OCI-M1 (cell line): ENCODE results near the gene GPRIN1.

Experiments
- DNase-seq: peaks from one replicate; lab custom pipeline; 2025; lab: John Stamatoyannopoulos, UW

Gene GPRIN1

GRCh38 chr5:176643491-176644219 is 33.7 kb upstream of the GPRIN1 start:
- no peak for DNase-seq

DNA sequence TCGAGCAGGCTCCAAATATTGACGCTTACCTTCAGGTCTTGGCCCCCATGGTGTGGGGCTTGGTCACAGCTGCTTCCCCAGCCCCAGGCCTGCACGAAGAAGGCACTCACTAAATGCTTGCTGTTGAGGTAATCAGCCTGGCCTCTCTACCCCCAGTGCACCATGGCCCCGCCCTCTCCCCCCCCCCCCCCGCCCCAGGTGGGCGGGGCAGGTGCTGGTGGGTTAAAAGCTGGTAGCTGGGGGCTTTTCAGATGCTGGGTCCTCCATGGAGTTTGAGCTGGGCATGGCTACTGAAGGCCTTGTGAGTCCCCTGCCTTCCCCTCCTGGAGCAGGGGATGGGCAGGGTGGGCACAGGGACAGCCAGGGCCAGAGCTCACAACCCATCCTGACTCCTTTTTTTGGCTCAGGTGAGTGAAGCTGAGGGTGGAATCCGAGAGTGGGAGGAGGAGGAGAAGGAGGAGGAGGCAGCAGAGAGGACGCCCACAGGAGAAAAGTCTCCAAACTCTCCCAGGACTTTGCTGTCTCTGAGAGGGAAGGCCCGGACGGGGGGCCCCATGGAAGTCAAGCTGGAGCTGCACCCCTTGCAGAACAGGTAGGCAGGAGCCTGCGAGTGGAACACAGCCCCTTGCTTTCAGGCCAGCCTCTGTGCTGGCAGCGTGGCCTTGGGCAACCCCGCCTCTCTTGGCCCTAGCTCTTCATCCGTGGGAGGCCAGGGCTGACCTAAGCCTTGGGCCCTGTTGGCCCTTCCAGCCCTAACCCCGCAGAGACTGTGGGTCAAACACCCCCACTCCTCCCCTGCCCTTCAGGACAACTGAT is 32.9 kb upstream of the GPRIN1 start:
- no peak for DNase-seq

DNA sequence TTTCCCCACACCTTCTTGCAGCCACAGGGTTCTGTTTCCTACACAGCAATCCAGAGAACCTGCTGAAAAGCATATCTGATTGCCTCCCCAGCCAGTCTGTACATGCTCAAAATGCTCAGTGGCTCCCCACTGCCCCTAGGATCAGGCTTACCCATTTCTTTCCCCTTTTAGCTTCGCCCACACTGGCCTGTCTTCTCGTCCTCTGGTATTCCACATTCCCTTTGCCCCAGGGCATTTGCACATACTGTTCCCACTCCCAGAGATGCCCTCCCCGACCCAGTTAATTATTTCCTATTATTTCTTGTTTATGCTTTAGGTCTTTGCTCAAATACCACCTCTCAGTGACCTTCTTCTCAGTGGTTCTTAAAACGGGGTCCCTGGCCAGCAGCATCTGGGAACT is 30.7 kb upstream of the GPRIN1 start:
- DNase-seq: no peak

GRCh38 chr5:176639981-176640380 is 30.0 kb upstream of the GPRIN1 start:
- DNase-seq: no peak

GRCh38 chr5:176639208-176639607 is 29.3 kb upstream of the GPRIN1 start:
- no peak for DNase-seq

GRCh38 chr5:176638437-176638836 is 28.5 kb upstream of the GPRIN1 start:
- DNase-seq: no peak

- DNase-seq: no peak
These were observed 27.6 kb upstream of the GPRIN1 start for GRCh38 chr5:176637556-176637955.

GRCh38 chr5:176636426-176636825 is 26.5 kb upstream of the GPRIN1 start:
- no peak for DNase-seq

- no peak for DNase-seq
These were observed 23.6 kb upstream of the GPRIN1 start for GRCh38 chr5:176633598-176633997.

- DNase-seq: no peak
These were observed 22.8 kb upstream of the GPRIN1 start for GRCh38 chr5:176632745-176633144.

- no peak for DNase-seq
These were observed 21.6 kb upstream of the GPRIN1 start for GRCh38 chr5:176631383-176632200.

GRCh38 chr5:176630681-176631222 is 20.8 kb upstream of the GPRIN1 start:
- DNase-seq: no peak

DNA sequence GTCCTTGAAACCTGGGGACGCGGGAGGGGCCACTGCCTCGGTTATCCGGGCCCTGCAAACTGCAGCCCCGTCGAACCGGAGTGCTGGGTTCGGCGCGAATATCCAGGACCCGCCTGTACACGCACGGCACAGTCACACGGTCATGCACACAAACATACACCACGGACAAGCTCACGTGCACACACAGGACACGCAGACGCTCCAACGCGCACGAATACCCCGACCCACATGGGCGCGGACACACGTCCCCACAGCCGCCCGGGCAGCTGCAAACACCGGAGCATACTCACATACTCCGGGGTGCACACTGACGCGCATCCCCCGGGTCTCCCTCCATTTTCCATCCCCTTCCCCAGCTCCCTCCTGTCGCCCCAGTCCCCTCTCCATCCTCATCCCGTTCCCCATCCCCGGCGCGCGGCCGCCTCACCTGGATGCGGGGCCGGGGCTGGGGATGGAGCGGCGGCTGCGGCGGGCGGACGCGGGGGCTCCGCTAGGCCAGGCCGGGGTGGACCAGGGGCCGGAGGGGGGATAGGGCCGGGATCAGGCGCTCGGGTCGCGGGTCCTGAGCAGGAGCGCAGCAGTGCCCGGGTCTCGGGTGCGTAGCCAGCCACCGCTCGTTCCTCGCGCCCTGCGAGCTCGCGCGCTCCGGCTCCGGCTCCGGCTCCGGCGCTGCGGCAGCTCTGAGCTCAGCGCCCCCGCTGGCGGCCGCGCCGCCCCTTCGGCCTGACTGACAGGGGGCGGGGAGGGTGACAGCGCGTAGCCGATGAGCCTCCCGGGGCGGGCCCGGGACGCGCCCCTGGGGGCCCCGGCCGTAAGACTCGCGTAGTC is 20.1 kb upstream of the GPRIN1 start, which contains the start of the genes EIF4E1B and SNCB:
Gene EIF4E1B (plus strand): TSS at position 823 of the 828 bp plus-strand sequence. CDS start 12,113 bp downstream, outside the sequence.
Gene SNCB (minus strand): TSS at position 682 of the 828 bp plus-strand sequence. CDS start 880 bp downstream, outside the sequence.
- no peak for DNase-seq

DNA sequence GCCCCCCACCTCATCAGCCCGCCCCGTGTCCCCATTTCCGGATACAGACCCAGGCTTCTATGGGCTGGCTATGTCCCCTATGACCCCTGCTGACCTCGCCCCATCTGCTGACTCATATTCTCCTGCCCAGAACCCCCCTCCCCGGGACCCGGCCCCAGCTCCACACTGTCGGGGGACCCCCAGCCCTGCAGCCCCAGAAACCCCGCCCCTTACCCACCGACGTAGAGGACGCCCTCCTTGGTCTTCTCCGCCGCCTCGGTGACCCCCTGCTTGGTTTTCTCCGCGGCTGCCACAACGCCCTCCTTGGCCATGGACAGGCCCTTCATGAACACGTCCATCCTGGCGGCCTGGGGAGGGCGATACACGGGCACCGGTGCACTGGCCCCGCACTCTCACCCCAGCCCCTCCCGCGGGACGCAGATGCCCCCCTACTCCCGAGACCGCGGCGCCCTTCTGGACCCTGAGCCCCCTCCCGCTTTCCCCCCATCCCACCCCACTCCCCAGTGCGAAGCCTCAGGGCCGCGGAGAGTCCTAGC is 19.4 kb upstream of the GPRIN1 start:
- DNase-seq: no peak

DNA sequence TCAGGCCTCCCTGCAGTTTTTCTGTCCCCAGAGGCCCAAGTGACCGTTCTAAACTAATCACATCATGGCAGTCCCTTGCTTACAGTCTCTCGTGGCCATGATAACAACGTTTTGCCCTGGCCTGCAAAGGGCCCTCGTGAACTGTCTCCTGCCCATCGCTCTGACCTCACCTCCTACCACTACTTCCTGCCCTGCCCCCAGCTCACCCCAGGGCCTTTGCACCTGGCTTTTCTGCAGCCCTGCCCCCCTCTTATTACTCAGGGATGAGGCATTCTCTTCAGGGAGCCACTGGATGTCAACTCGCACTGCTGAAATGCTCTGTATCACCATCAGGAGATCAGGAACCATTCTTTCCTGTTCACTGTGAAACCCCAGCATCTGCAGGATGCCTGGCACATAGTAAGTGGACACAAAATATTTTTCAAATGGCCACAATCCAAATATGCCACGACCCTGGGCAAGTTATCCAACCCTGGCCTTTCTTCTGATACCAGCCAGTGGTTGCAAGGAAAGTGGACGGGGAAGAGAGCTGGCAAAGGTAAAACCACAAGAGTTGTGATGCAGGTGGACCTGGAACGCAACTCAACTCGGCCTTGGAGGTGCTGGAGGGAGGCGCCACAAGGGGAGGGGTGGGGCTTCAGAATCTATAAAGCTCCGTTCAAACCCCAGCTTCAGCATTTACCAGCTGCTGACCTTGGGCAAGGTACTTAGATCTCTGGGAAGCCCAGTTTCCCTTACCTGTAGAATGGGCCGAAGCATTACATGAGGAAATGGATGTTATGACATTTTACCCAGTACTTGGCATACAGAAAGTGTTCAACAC is 18.7 kb upstream of the GPRIN1 start:
- no peak for DNase-seq

- no peak for DNase-seq
These were observed 17.6 kb upstream of the GPRIN1 start for GRCh38 chr5:176627582-176627981.

- no peak for DNase-seq
These were observed 16.9 kb upstream of the GPRIN1 start for GRCh38 chr5:176626876-176627236.

GRCh38 chr5:176625966-176626875 is 16.3 kb upstream of the GPRIN1 start:
- no peak for DNase-seq

GRCh38 chr5:176625512-176625911 is 15.6 kb upstream of the GPRIN1 start:
- no peak for DNase-seq
